ENCODE results near the gene PDSS2.

GRCh38 chr6:107179004-107179403, 280.4 kb downstream of the PDSS2 start:
- TF ChIP-seq, protein P1, sequence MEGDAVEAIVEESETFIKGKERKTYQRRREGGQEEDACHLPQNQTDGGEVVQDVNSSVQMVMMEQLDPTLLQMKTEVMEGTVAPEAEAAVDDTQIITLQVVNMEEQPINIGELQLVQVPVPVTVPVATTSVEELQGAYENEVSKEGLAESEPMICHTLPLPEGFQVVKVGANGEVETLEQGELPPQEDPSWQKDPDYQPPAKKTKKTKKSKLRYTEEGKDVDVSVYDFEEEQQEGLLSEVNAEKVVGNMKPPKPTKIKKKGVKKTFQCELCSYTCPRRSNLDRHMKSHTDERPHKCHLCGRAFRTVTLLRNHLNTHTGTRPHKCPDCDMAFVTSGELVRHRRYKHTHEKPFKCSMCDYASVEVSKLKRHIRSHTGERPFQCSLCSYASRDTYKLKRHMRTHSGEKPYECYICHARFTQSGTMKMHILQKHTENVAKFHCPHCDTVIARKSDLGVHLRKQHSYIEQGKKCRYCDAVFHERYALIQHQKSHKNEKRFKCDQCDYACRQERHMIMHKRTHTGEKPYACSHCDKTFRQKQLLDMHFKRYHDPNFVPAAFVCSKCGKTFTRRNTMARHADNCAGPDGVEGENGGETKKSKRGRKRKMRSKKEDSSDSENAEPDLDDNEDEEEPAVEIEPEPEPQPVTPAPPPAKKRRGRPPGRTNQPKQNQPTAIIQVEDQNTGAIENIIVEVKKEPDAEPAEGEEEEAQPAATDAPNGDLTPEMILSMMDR (IDR thresholded peaks at IDR 0.05) = peak in 1 of 4 experiments; percentile 10
- TF ChIP-seq POLR2A (IDR thresholded peaks at IDR 0.05) (no peak), POLR2AphosphoS5 (IDR thresholded peaks at IDR 0.05) (no peak), EP300 (IDR thresholded peaks at IDR 0.05) (no peak)

All from gastroesophageal sphincter (tissue), 3 donors.